Prostate gland (tissue), 2 donors: ENCODE results near the gene SEZ6L2.

Experiments
- POLR2A ChIP-seq: fragments of 450-650 bp; IDR thresholded peaks from one replicate; pipeline ENCODE4 v1.6.1; 2016; ENCODE audit warnings: antibody characterized with exemption, mild to moderate bottlenecking
- POLR2AphosphoS5 ChIP-seq: sonication (generic); formaldehyde crosslinking; IDR thresholded peaks from one replicate; pipeline ENCODE4 v1.6.1; 2017; ENCODE audit warnings: antibody characterized with exemption
- TF ChIP-seq, protein P1 (sequence below), 4 experiments: fragments of 200-600 bp in 2 of 4; fragments of 450-650 bp in 2 of 4; sonication (generic) in 2 of 4; IDR thresholded peaks; 1 replicate in 3 of 4; 2 replicates in 1 of 4; pipeline ENCODE4 v1.5.1; 2016 to 2019; ENCODE audit warnings: antibody characterized with exemption in 4 of 4, mild to moderate bottlenecking in 2 of 4, moderate library complexity in 2 of 4

DNA sequence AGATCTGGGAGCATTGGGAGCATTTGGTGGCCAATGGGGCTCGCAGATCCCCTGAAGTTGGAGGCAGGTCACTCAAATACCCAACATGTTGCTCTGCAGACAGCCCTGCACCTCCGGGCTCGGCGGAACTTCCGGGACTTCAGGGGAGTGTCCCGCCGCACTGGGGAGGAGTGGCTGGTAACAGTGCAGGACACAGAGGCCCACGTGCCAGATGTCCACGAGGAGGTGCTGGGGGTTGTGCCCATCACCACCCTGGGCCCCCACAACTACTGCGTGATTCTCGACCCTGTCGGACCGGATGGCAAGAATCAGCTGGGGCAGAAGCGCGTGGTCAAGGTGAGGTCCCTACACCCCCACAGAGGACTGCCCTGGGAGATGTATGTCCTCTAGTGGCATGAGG, 62.7 kb downstream of the SEZ6L2 start:
- TF ChIP-seq, protein P1, sequence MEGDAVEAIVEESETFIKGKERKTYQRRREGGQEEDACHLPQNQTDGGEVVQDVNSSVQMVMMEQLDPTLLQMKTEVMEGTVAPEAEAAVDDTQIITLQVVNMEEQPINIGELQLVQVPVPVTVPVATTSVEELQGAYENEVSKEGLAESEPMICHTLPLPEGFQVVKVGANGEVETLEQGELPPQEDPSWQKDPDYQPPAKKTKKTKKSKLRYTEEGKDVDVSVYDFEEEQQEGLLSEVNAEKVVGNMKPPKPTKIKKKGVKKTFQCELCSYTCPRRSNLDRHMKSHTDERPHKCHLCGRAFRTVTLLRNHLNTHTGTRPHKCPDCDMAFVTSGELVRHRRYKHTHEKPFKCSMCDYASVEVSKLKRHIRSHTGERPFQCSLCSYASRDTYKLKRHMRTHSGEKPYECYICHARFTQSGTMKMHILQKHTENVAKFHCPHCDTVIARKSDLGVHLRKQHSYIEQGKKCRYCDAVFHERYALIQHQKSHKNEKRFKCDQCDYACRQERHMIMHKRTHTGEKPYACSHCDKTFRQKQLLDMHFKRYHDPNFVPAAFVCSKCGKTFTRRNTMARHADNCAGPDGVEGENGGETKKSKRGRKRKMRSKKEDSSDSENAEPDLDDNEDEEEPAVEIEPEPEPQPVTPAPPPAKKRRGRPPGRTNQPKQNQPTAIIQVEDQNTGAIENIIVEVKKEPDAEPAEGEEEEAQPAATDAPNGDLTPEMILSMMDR (IDR thresholded peaks at IDR 0.05) = no peak
- TF ChIP-seq POLR2AphosphoS5 (no peak), POLR2A (no peak)
